Endothelial cell (in vitro differentiated cells): ENCODE data around the gene SH3BP5L. TPM values are rescaled to one million over a fixed set of nuclear protein-coding genes. Genes with fewer than 3 reads are reported as not detected.

Source experiments
- DNase-seq: peaks from one replicate; pipeline ENCODE4 v3.0.0; 2021; ENCODE audit warnings: low spot score
- H3K27ac Mint-ChIP-seq: one replicate; pipeline ENCODE4 v1.8.0; 2021; ENCODE audit warnings: mixed read lengths, inconsistent platforms; ENCODE audit not compliant: unreplicated experiment
- H3K27me3 Mint-ChIP-seq: one replicate; pipeline ENCODE4 v1.8.0; 2021; ENCODE audit warnings: mild to moderate bottlenecking, moderate library complexity, mixed read lengths, inconsistent platforms; ENCODE audit not compliant: unreplicated experiment
- H3K36me3 Mint-ChIP-seq: one replicate; pipeline ENCODE4 v1.8.0; 2021; ENCODE audit warnings: mild to moderate bottlenecking, low read depth, mixed read lengths, inconsistent platforms; ENCODE audit not compliant: unreplicated experiment
- H3K4me1 Mint-ChIP-seq: one replicate; pipeline ENCODE4 v1.8.0; 2021; ENCODE audit warnings: mild to moderate bottlenecking, mixed read lengths, inconsistent platforms; ENCODE audit not compliant: unreplicated experiment
- H3K4me3 Mint-ChIP-seq: one replicate; pipeline ENCODE4 v1.8.0; 2021; ENCODE audit warnings: mild to moderate bottlenecking, mixed read lengths, inconsistent platforms; ENCODE audit not compliant: unreplicated experiment
- H3K9me3 Mint-ChIP-seq: one replicate; pipeline ENCODE4 v1.8.0; 2021; ENCODE audit warnings: mixed read lengths, inconsistent platforms; ENCODE audit not compliant: unreplicated experiment
- total RNA-seq: library from RNA; stranded (reverse); fragmentation: NEBNext Ultra II Directional; extraction: Animal tissue kit (Norgen Biotek cat#: 25700); gene quantifications from one replicate; pipeline ENCODE4 v1.2.1, GENCODE V29; 2021; ENCODE audit not compliant: unreplicated experiment
- TF ChIP-seq, protein P1 (sequence below): fragments of 200-600 bp; sonication (generic); IDR thresholded peaks from one replicate; pipeline ENCODE4 v1.5.0; 2021; ENCODE audit warnings: antibody characterized with exemption; ENCODE audit not compliant: unreplicated experiment

Gene SH3BP5L
- total RNA-seq, 1 donor from 2014 or later, result 30.7 TPM

DNA sequence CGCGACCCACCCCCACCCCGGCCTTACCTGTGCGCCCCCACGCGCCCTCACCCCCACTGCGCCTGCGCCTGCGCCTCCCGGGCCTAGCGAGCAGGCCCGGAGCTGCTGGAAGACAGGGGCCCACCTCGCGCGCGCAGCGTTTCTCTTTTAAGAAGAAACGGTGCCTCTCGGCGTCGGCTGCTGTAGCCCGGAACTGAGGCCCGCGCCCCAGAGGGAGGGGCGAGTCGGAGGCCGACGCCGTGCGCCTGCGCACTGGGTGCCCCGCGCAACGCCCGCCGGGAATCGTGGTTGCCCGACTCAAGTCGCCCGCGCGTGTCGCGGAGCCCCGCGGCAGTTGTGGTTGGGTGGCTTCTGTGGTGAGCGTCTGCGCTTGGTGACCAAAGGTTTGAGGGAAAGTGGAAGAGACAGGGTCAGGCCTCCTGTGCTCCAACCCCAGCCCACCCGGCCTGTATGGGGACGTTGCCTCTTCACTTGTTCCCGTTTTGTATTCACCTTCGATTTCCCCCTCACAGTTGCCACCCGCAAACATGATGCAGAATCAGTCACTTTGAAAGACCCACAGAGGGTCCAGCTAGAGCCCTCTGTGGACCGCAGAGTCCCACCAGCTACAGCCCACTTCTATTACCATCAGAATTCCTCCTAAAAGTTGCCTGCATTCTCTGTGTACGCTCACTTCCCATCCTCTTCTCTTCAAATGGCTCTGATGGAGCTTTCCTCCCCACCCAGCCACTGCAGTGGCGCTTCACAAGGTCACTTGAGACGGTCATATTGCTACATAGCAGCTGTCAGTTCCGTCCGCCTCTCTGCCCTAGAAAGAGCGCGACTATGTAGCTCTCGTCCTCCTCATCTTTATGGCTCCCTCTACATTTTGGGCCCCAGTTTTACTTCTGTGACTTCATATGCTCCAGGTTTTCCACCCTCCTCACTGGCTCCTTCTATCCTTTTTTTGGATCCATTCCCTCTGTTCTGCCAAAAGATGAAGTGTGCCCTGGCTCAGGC lies 33.5 kb upstream of the SH3BP5L start, which contains the start of gene ZNF692:
ZNF692 (minus strand) TSS at position 195 of the 999 bp plus-strand sequence. CDS start 776 bp downstream, outside the sequence.
- H3K4me3 Mint-ChIP-seq, result peak within 1 kb of the TSS; percentile 93
- peak within 1 kb of the TSS; percentile 82 for H3K27ac Mint-ChIP-seq
- peaks cover 22% of the 10 kb centered on the region for H3K27me3 Mint-ChIP-seq
- DNase-seq, result peak; percentile 95
- TF ChIP-seq, protein P1, sequence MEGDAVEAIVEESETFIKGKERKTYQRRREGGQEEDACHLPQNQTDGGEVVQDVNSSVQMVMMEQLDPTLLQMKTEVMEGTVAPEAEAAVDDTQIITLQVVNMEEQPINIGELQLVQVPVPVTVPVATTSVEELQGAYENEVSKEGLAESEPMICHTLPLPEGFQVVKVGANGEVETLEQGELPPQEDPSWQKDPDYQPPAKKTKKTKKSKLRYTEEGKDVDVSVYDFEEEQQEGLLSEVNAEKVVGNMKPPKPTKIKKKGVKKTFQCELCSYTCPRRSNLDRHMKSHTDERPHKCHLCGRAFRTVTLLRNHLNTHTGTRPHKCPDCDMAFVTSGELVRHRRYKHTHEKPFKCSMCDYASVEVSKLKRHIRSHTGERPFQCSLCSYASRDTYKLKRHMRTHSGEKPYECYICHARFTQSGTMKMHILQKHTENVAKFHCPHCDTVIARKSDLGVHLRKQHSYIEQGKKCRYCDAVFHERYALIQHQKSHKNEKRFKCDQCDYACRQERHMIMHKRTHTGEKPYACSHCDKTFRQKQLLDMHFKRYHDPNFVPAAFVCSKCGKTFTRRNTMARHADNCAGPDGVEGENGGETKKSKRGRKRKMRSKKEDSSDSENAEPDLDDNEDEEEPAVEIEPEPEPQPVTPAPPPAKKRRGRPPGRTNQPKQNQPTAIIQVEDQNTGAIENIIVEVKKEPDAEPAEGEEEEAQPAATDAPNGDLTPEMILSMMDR, result no peak
- H3K36me3 Mint-ChIP-seq, result peaks cover 45% of the 10 kb centered on the region
- H3K9me3 Mint-ChIP-seq, result no peaks in the 10 kb centered on the region
- peaks cover 22% of the 10 kb centered on the region for H3K4me1 Mint-ChIP-seq

DNA sequence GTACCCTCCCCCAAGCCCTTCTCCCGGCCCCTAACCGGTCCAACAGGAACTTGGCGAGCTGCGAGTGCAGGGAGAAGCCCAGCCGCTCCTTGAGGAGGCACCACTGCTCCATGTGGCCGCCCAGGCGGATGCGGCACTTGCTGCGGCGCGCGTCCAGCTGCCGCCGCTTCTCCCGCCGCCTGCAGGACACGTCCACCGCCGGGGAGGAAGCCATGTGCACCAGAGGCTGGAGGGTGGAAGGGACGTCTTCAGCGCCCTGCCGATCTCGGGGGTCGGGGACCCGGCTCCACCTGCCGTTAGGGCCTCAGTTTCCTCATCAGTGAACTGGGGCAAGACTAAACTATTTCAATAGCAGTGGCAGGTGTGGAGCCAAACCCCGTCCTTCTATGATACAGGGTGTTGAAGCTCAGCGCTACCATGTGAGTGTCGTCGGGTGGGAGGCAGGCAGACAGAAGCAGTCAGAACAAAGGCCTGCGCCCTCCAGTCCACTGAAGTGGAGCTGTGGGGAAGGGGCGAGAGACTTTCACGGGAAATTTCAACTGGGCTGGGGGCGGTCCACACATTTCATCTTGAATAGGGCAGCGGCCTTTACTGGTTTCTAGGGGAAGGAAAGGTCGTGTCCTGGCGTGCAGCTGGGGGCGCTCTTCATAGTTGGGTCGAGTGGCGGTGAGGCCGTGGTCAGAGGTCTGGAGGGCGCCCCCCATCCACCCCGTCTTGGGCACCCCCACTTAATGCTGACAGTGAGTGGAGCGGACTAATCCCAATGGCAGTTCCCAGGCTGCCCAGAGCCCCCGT lies 32.6 kb upstream of the SH3BP5L start:
- Mint-ChIP-seq H3K27me3 (peaks cover 17% of the 10 kb centered on the region), H3K36me3 (peaks cover 43% of the 10 kb centered on the region), H3K27ac (peak overlapping the region; percentile 81), H3K4me3 (peak overlapping the region; percentile 92), H3K4me1 (peaks cover 17% of the 10 kb centered on the region), H3K9me3 (no peaks in the 10 kb centered on the region)
- TF ChIP-seq, protein P1, result no peak
- DNase-seq, result peak; percentile 75

DNA sequence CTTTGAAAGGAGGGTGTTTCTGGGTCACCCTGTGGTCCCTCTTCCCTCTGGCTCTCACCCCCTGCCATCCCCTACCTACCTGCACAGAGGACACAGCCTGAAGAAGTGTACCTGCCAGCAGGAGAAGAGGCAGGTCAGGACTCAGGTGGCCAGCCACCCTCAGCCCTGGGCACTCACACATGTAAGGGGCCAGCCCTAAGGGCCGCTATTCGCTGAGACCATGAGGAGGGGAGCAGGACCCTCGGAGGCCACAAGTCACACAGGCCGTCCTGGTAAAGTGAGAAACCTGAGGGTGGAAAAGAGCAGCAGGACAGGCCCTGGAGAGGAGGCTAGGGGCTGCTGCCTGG lies 32.0 kb upstream of the SH3BP5L start:
- Mint-ChIP-seq H3K9me3 (no peaks in the 10 kb centered on the region), H3K36me3 (peaks cover 43% of the 10 kb centered on the region), H3K27ac (no peak overlapping the region)

DNA sequence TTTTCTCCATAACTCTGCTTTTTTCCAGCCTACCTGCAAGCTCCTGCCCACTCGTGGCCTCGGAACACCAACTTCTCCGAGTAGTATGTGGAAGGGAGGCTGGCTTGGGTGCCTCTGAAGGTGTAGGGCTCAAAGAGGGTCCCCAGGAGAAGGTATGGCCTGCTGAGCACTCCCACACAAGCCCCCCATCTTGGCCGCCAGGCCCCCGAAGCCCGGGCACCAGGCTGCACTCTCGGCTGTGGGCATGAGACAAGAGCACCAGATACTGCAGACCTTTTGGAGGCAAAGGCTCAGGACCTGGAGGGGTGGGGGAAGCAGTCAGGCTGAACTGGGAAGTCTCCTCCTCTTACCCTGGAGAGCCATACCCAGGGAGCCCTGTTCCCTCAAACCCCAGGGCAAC lies 31.5 kb upstream of the SH3BP5L start:
- TF ChIP-seq, protein P1, result no peak
- Mint-ChIP-seq H3K4me1 (peaks cover 13% of the 10 kb centered on the region), H3K36me3 (peaks cover 40% of the 10 kb centered on the region), H3K4me3 (peak overlapping the region; percentile 92), H3K9me3 (no peaks in the 10 kb centered on the region), H3K27me3 (peaks cover 12% of the 10 kb centered on the region), H3K27ac (no peak overlapping the region)
- no peak for DNase-seq

More for the DNA sequence above, 32.0 kb upstream of the SH3BP5L start:
- peaks cover 16% of the 10 kb centered on the region for H3K4me1 Mint-ChIP-seq
- peak overlapping the region; percentile 92 for H3K4me3 Mint-ChIP-seq
- peaks cover 15% of the 10 kb centered on the region for H3K27me3 Mint-ChIP-seq
- TF ChIP-seq, protein P1, result no peak
- no peak for DNase-seq
